Left ventricle myocardium inferior (tissue), 1 donor: ENCODE data around the gene MARK3. TPM values are rescaled to one million over a fixed set of nuclear protein-coding genes. Genes with fewer than 3 reads are reported as not detected.

ENCODE experiments used
- DNase-seq: peaks from one replicate; pipeline ENCODE4 v3.0.0-alpha.2; 2020
- H3K27ac ChIP-seq: fragments of 200-600 bp; replicated peaks from 2 replicates; pipeline ENCODE4 v1.8.0; 2021
- H3K27me3 ChIP-seq: fragments of 200-600 bp; 2 replicates; pipeline ENCODE4 v1.8.0; 2021; ENCODE audit warnings: low read depth
- H3K36me3 ChIP-seq: fragments of 200-600 bp; 2 replicates; pipeline ENCODE4 v1.8.0; 2021
- H3K4me1 ChIP-seq: fragments of 200-600 bp; 2 replicates; pipeline ENCODE4 v1.8.0; 2021
- H3K4me3 ChIP-seq: fragments of 200-600 bp; 2 replicates; pipeline ENCODE4 v1.8.0; 2021; ENCODE audit warnings: mild to moderate bottlenecking, moderate library complexity
- H3K9me3 ChIP-seq: fragments of 200-600 bp; replicated peaks from 2 replicates; pipeline ENCODE4 v1.8.0; 2021
- intact Hi-C: fragments of 100-400 bp; cut with micrococcal nuclease; formaldehyde crosslinking; loops from one replicate; pipeline ENCODE4 v1.11.0; 2022
- total RNA-seq: library from RNA; stranded (reverse); fragmentation: NEBNext Ultra II Directional; extraction: Animal tissue kit (Norgen Biotek cat#: 25700); gene quantifications from one replicate; pipeline ENCODE4 v1.2.1, GENCODE V29; 2021
- TF ChIP-seq, protein P1 (sequence below): fragments of 200-600 bp; IDR thresholded peaks from 2 replicates; pipeline ENCODE4 v1.8.0; 2021; ENCODE audit warnings: antibody characterized with exemption, mild to moderate bottlenecking, borderline replicate concordance
- donor health status: DM: no; HTN: yes; CAD: no; lungs with severe emphysema.

MARK3 gene
- total RNA-seq, 1 donor from 2014 or later: 103 TPM

GRCh38 chr14:103380719-103381377 lies 4.4 kb upstream of the MARK3 start:
- no peak for DNase-seq
- Histone ChIP-seq H3K9me3 (no peaks in the 10 kb centered on the region), H3K27ac (no peak overlapping the region), H3K4me1 (peaks cover 15% of the 10 kb centered on the region), H3K4me3 (no peak overlapping the region), H3K27me3 (peaks cover 6% of the 10 kb centered on the region), H3K36me3 (no peaks in the 10 kb centered on the region)
- intact Hi-C loops: no loop called here
- TF ChIP-seq, protein P1, sequence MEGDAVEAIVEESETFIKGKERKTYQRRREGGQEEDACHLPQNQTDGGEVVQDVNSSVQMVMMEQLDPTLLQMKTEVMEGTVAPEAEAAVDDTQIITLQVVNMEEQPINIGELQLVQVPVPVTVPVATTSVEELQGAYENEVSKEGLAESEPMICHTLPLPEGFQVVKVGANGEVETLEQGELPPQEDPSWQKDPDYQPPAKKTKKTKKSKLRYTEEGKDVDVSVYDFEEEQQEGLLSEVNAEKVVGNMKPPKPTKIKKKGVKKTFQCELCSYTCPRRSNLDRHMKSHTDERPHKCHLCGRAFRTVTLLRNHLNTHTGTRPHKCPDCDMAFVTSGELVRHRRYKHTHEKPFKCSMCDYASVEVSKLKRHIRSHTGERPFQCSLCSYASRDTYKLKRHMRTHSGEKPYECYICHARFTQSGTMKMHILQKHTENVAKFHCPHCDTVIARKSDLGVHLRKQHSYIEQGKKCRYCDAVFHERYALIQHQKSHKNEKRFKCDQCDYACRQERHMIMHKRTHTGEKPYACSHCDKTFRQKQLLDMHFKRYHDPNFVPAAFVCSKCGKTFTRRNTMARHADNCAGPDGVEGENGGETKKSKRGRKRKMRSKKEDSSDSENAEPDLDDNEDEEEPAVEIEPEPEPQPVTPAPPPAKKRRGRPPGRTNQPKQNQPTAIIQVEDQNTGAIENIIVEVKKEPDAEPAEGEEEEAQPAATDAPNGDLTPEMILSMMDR: no peak

DNA sequence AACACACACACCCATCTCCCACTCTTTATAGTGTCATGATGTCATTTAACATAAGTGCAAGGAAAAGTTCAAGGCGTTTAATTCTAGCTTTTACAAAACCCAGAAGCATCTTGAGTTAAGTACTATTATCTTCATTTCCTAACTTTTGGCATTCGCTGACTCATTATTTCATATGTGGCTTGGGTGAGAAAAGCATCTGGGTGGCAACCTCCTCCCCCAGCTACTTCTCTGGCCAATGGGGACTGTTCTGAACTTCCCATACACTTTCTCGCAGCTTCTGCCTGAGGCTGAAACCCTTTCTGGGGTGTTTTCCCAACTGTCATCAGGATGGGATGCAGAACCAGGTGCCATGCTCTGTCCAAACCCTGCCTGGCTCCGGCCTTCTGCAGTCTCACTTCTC lies 2.8 kb upstream of the MARK3 start:
- no peak for DNase-seq
- H3K9me3 ChIP-seq: no peaks in the 10 kb centered on the region
- H3K27me3 ChIP-seq: no peaks in the 10 kb centered on the region
- no peak overlapping the region for H3K27ac ChIP-seq
- peaks cover 27% of the 10 kb centered on the region for H3K4me1 ChIP-seq
- no peaks in the 10 kb centered on the region for H3K36me3 ChIP-seq
- intact Hi-C loops: no loop called here
- H3K4me3 ChIP-seq: no peak overlapping the region
- TF ChIP-seq, protein P1: no peak

DNA sequence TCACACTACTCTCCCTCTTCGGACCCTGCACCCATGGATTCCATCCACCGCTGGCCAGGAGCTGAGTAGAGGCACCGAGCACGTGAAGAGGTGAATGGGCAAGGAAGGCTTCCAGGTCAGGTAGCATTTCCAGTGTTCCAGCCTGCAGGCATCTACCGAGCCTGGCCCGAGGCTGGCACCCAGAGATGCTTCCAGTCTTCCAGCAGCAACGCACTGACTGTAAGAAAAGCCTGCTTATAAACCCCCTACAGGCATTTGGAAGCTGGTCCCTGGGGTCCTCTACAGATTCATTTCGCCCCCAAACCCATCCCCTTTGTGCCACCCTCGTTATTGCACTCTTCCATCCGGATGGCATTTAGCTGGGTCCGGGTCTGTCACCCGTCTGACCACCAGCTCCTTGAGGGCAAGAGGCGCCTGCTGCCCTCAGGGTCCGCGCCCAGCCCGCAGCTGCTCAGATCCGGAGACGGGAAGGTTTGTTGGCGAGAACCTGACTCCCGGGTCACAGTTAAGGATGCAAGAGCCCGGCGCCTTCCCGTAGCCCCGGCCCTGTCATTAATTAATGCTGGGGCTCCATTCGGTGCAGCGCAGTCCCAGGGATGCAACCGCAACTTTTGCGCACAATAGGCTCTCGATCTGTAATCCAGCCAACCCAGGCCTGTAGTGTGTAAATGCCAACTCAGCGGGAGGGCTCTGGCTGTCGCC lies 614 bp upstream of the MARK3 start:
- H3K36me3 ChIP-seq: no peaks in the 10 kb centered on the region
- H3K4me1 ChIP-seq: peaks cover 48% of the 10 kb centered on the region
- peak overlapping the region; percentile 98 for H3K4me3 ChIP-seq
- intact Hi-C loops: no loop called here
- no peaks in the 10 kb centered on the region for H3K9me3 ChIP-seq
- H3K27ac ChIP-seq: peak overlapping the region; percentile 99
- DNase-seq: peak; percentile 24
- no peaks in the 10 kb centered on the region for H3K27me3 ChIP-seq
- TF ChIP-seq, protein P1: no peak

DNA sequence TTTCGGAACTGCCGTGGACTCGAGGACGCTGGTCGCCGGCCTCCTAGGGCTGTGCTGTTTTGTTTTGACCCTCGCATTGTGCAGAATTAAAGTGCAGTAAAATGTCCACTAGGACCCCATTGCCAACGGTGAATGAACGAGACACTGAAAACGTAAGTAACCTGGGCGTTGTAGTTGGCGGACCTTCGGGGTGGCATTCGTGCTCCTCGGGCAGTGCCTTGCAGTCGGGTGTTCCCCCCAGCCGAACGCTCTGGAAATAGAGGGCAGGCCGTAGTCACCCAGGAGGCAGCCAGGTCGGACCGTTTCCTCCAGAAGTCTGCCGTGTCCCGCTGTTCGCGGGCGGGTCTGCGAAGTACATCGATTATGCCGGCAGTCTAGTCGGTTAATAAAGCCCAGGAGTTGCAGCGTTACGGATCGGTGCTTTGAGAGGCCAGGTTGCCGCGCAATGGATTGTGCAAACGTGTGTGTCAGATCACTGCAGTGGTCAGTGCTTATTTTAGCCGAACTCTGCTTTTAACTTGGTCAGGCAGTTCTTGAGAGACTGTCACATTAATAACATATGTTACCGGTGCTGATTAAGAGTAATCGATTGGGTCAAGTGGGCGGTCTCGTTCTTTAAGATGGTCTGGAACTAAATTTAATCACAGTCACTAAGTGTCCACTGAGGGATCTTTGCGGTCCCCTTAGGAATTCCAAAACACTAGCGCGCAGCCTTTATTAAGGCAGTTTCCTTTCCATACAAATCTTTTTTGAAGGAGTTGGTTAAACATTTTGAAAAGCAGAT lies 906 bp downstream of the MARK3 start:
- Histone ChIP-seq H3K9me3 (no peaks in the 10 kb centered on the region), H3K4me1 (peaks cover 61% of the 10 kb centered on the region), H3K4me3 (peak overlapping the region; percentile 98), H3K27ac (peak overlapping the region; percentile 99), H3K36me3 (no peaks in the 10 kb centered on the region), H3K27me3 (no peaks in the 10 kb centered on the region)
- TF ChIP-seq, protein P1: no peak
- intact Hi-C loops: no loop called here
- no peak for DNase-seq

DNA sequence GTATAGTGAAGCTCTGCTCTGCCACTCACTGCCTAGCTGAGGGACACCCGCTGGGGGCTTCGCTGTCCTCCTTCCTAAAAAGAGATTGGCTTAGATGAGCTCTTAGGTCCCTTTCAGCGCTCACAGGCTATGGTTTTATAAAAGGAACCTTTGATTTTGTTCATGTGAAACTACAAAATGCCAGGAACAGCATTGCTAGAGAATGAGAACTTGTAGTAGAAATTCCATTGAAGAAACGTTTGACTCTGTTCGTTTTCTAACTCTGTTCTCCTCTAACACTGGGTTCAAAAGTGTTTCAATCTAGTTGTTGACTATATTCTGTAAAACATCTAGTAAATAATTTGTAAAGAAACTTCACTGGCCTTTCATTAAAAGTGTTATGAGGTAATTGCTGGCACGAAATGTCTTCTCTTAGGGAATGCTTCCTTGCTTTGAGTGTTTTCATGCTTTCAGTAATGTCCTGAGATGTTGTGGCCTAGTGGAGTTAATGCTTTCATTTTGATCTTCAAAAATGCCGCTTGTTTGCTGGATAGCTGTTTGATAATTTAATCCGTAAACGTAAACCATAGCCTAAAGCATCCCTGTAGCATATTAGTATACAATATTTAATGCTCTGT lies 1.6 kb downstream of the MARK3 start:
- TF ChIP-seq, protein P1: no peak
- H3K9me3 ChIP-seq: no peaks in the 10 kb centered on the region
- no peaks in the 10 kb centered on the region for H3K36me3 ChIP-seq
- H3K27me3 ChIP-seq: no peaks in the 10 kb centered on the region
- peak overlapping the region; percentile 98 for H3K4me3 ChIP-seq
- intact Hi-C loops: no loop called here
- no peak for DNase-seq
- H3K4me1 ChIP-seq: peaks cover 68% of the 10 kb centered on the region
- peak overlapping the region; percentile 99 for H3K27ac ChIP-seq
